Sigmoid colon (tissue), 4 donors: ENCODE data around the gene TSTD2.

Source experiments
- POLR2AphosphoS5 ChIP-seq, 4 donors: sonication (generic); formaldehyde crosslinking; IDR thresholded peaks; one replicate each; pipeline ENCODE4 v1.6.1; 2017; ENCODE audit warnings: antibody characterized with exemption in 4 of 4
- TF ChIP-seq, protein P1 (sequence below), 4 experiments: fragments of 450-650 bp in 3 of 4; fragments of 200-600 bp in 1 of 4; IDR thresholded peaks; one replicate each; pipeline ENCODE4 v1.5.1; 2016 to 2019; ENCODE audit warnings: antibody characterized with exemption in 4 of 4, mild to moderate bottlenecking in 3 of 4, moderate library complexity in 2 of 4

DNA sequence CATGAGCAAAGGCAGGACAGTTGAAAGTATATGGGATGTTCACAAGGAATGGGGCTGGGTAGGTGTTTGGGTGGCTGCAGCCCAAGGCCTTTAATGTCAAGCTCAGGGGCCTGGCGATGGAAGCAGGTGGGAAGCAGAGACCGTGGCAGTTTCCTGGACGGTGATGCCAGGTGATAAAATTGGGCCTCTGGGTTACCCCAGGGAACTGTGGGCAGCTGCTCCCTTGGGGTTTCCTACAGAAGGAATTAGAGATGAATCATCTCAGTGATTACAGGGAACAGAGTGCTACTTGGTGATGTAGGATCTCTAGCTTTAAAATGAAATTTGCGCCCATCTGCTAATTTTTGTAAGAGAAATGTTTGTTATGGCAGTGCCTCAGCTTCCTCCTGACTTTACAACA, 39.2 kb downstream of the TSTD2 start:
- no peak for TF ChIP-seq POLR2AphosphoS5 (IDR thresholded peaks at IDR 0.05)
- TF ChIP-seq, protein P1, sequence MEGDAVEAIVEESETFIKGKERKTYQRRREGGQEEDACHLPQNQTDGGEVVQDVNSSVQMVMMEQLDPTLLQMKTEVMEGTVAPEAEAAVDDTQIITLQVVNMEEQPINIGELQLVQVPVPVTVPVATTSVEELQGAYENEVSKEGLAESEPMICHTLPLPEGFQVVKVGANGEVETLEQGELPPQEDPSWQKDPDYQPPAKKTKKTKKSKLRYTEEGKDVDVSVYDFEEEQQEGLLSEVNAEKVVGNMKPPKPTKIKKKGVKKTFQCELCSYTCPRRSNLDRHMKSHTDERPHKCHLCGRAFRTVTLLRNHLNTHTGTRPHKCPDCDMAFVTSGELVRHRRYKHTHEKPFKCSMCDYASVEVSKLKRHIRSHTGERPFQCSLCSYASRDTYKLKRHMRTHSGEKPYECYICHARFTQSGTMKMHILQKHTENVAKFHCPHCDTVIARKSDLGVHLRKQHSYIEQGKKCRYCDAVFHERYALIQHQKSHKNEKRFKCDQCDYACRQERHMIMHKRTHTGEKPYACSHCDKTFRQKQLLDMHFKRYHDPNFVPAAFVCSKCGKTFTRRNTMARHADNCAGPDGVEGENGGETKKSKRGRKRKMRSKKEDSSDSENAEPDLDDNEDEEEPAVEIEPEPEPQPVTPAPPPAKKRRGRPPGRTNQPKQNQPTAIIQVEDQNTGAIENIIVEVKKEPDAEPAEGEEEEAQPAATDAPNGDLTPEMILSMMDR (IDR thresholded peaks at IDR 0.05) = no peak
